ENCODE results near the gene SLC9A8. TPM values are rescaled to one million over a fixed set of nuclear protein-coding genes. Genes with fewer than 3 reads are reported as not detected.

Gene SLC9A8
- total RNA-seq, 4 donors from 2014 or later: 4.8 to 8.1 (median 7.0) TPM

DNA sequence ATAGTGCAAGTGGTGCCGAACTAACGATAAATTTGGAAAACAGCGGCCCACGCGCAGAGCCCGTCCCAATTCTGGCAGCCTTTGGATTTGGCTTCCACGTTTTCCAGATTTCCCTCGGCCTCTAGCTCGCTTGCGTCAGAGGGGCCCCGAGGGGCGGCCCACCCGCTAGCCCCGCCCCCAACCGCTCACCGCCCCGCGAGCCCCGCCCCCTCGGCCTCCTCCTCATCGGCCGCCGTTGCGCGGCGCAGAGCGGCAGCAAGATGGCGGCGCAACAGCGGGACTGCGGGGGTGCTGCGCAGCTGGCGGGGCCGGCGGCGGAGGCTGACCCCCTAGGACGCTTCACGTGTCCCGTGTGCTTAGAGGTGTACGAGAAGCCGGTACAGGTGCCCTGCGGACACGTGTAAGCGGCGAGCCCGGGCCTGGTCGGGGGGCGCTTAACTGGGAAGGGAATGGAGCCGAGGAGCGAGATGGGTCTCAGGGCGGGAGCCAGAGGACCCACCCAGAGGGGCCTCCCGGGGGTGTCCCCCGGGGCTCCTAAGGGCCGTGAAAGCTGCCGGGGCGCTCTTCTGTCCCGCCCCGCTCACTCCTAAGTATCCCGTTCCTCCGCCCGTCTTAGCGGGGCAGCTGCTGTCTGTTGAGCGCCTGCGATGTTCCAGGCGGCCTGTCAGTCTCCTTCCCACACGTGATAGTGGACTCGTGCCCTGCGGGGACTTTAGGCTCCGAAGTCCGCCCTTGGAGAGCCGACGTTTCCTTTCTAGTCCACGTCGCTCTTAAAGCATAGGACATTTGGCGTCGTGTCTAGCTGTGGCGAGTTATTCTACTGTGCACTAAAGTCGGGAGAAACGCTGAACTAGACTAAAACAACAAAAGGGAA lies 123.8 kb downstream of the SLC9A8 start, which contains the start of gene RNF114:
RNF114 (plus strand) TSS at position 245 of the 874 bp plus-strand sequence; CDS start at position 261, 16 bp downstream.
- intact Hi-C loops (cut with DNase I; ENCODE audit: low total_unique reads): no loop called here
- peak within 1 kb of the TSS; percentile 75 for H3K4me3 ChIP-seq (ENCODE audit: low read depth, poor library complexity, severe bottlenecking)
- TF ChIP-seq, protein P1, sequence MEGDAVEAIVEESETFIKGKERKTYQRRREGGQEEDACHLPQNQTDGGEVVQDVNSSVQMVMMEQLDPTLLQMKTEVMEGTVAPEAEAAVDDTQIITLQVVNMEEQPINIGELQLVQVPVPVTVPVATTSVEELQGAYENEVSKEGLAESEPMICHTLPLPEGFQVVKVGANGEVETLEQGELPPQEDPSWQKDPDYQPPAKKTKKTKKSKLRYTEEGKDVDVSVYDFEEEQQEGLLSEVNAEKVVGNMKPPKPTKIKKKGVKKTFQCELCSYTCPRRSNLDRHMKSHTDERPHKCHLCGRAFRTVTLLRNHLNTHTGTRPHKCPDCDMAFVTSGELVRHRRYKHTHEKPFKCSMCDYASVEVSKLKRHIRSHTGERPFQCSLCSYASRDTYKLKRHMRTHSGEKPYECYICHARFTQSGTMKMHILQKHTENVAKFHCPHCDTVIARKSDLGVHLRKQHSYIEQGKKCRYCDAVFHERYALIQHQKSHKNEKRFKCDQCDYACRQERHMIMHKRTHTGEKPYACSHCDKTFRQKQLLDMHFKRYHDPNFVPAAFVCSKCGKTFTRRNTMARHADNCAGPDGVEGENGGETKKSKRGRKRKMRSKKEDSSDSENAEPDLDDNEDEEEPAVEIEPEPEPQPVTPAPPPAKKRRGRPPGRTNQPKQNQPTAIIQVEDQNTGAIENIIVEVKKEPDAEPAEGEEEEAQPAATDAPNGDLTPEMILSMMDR (IDR thresholded peaks at IDR 0.05): no peak
- peak in 1 of 2 donors; percentile 91 for TF ChIP-seq POLR2A (IDR thresholded peaks at IDR 0.05)
- peak; percentile 90 to 98 for DNase-seq (ENCODE audit: low spot score in 2 of 2)
- WGBS, 2 donors: 0 to 1% methylated on average over 56 to 57 of the region's 79 CpGs

DNA sequence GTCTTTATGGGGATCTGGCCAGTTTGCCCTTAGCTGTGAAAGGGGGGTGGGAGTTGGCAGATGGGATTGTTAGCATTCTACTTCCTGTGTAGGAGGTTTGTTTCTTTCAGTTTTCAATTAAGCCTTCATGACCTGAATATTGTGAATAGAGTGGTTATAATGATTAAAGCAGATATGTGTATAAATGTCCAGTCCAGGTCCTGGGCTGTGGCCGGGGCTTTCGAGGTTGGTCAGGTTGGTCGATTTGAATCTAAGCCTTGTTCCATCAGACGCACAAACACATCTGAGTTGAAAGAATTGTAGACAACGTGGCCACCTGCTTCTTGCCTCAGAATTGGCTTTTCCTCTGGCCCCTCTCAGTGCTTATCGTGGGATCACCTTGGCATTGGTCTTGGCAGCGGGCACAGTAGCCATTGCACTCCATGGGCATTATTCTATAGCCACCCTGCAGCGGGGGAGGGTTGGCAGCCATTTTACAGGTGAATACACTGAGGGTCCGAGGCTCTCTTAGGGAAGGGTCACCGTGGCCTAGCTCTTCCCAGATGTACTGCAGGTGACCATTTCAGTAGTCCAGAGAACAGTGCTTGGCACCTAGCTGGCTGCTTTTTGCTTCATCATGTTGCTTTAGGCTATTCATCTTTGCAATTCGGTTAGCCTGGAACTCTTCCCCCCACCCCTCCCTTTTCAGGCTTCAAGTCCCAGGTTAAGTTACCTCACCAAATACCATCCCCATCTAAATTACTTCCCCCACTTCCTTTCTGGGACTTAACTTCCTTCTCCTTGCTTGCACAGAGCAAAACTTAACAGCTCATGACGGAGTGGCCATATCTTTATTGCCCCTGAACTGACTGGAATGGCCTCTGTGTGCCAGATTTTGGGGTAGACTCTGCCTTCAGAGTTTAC lies 124.7 kb downstream of the SLC9A8 start:
- WGBS, 2 donors: 9 to 15% methylated on average over 12 of the region's 12 CpGs
- H3K4me3 ChIP-seq (ENCODE audit: low read depth, poor library complexity, severe bottlenecking): peak overlapping the region; percentile 75
- intact Hi-C loops (cut with DNase I; ENCODE audit: low total_unique reads): no loop called here
- TF ChIP-seq POLR2A (IDR thresholded peaks at IDR 0.05): no peak
- TF ChIP-seq, protein P1 (IDR thresholded peaks at IDR 0.05): no peak
- DNase-seq (ENCODE audit: low spot score in 2 of 2): peak in 1 of 2 donors; percentile 84

DNA sequence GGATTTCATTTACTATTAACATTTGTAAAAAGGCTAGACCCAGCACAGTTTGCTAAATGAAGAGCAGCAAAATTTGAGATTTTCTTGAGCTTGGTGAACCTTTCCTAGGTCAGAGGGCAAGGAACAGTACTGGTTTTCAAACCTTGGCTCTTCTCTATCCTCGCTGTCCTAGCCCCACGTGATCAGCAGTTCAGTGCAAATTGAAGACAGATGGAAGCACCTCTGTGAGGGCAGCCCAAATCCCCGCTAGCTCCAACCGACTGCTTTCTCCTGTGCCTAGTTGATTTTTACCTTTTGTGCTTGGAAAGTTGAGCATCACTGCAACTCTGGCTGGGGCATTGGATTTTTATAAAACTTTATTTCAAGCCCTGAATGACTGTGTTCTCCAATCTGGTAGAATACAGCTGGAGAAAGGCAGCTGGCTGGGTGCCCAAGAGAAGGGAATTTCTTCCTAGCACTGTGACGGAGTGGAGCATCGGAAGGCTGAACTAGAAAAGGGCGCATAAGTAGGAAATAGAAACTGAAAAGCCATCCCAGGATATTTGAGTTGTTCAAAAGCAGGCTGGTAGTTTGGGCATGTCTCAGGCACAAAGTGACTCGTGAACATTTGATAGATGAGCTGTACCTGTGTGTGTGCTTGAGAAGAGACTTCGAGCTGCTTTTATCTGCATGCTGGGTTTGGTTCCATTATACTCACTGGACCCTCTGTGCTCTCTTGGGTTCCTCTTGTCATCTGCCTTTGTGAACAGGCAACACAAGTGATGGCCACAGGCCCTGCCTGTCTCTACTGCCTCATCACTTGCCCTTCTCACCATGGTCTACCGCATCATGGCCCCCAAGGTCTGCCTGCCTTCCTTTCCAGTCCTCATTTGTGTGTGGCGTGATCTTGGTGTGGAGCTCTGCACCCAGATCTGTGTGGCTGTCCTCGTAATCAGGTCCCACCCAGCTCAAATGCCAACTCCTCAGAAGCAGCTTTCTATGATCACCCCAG lies 125.8 kb downstream of the SLC9A8 start:
- 53% methylated on average over 12 of the region's 12 CpGs for WGBS, 2 donors
- no peak overlapping the region for H3K4me3 ChIP-seq (ENCODE audit: low read depth, poor library complexity, severe bottlenecking)
- peak; percentile 35 to 90 for DNase-seq (ENCODE audit: low spot score in 2 of 2)
- no peak for TF ChIP-seq POLR2A (IDR thresholded peaks at IDR 0.05)
- TF ChIP-seq, protein P1 (IDR thresholded peaks at IDR 0.05): no peak
- intact Hi-C loops (cut with DNase I; ENCODE audit: low total_unique reads): no loop called here

DNA sequence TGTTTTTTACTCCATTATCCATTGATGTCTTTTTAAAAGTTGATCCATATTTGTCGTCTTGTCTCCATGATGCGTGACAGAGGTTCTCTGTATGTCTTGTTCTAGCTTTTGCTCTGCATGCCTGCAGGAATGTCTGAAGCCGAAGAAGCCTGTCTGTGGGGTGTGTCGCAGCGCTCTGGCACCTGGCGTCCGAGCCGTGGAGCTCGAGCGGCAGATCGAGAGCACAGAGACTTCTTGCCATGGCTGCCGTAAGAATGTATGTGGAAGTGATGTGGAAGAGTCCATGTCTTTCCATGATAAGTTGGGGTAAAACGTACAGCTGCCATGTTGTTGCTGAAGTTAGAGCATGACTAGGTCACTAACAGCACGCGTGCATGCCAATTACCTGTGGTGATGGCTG lies 128.8 kb downstream of the SLC9A8 start:
- peak in 1 of 2 donors; percentile 40 for DNase-seq (ENCODE audit: low spot score in 2 of 2)
- intact Hi-C loops (cut with DNase I; ENCODE audit: low total_unique reads): no loop called here
- 94 to 96% methylated on average over 15 of the region's 15 CpGs for WGBS, 2 donors
- TF ChIP-seq, protein P1 (IDR thresholded peaks at IDR 0.05): no peak
- no peak for TF ChIP-seq POLR2A (IDR thresholded peaks at IDR 0.05)
- H3K4me3 ChIP-seq (ENCODE audit: low read depth, poor library complexity, severe bottlenecking): no peak overlapping the region

Other genes with a start within 250 kb of the SLC9A8 start
- 10 to 100 TPM in 2 of 4 donors, 1 to 10 TPM in 2; 2.3 to 13.3 (median 9.1) TPM for gene PTGIS, start 244.7 kb upstream of the SLC9A8 start, total RNA-seq
- 10 to 100 TPM in 1 of 4 donors, 1 to 10 TPM in 3; 4.2 to 10.3 (median 7.1) TPM for gene B4GALT5, start 99.0 kb upstream of the SLC9A8 start, total RNA-seq
- gene SPATA2, start 102.7 kb downstream of the SLC9A8 start, total RNA-seq: 1 to 10 TPM; 5.3 to 8.2 (median 6.2) TPM
- gene RNF114, start 123.6 kb downstream of the SLC9A8 start, total RNA-seq: 100 to 1,000 TPM in 2 of 4 donors, 10 to 100 TPM in 2; 48.7 to 166 (median 103) TPM
- 1 to 10 TPM in 3 of 4 donors, under 1 TPM in 1; 0.65 to 3.7 (median 1.3) TPM for gene SNAI1, start 170.2 kb downstream of the SLC9A8 start, total RNA-seq